GM10266 (cell line): ENCODE data around the gene SNRPD3.

Experiments used
- DNase-seq: peaks from one replicate; pipeline ENCODE4 v3.0.0; 2012; ENCODE audit errors: extremely low spot score
- CTCF ChIP-seq: IDR thresholded peaks from 2 replicates; pipeline ENCODE4 v1.5.1; 2012; ENCODE audit warnings: mild to moderate bottlenecking, low read depth; ENCODE audit not compliant: control insufficient read depth, insufficient read depth; ENCODE audit errors: missing control alignments

SNRPD3 gene

GRCh38 chr22:24536089-24536488 lies 19.7 kb upstream of the SNRPD3 start:
- TF ChIP-seq CTCF, result no peak
- no peak for DNase-seq

DNA sequence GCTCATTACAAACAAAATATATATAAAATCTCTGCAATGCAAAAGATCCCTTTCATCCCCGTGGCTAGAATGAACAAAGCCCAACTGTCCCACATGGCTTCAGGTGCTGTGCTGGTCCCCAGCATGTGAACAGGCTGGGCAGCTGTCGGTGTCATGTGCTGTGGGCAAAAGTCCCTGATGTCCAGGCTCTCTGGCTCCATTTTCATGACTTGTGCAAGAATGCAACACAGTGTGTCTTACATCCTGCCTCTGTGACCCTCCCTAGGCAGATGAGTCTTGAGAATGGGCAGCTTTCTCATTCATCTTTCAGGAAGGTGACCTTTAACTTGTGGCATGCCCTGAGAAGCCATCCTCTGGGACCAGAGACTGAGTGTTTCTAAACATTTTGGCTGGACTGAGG lies 15.3 kb upstream of the SNRPD3 start:
- DNase-seq, result no peak
- no peak for TF ChIP-seq CTCF

GRCh38 chr22:24541681-24542515 lies 13.9 kb upstream of the SNRPD3 start:
- TF ChIP-seq CTCF, result no peak
- DNase-seq, result no peak

GRCh38 chr22:24542641-24543040 lies 13.2 kb upstream of the SNRPD3 start:
- DNase-seq, result no peak
- no peak for TF ChIP-seq CTCF

- TF ChIP-seq CTCF, result no peak
- DNase-seq, result no peak
These were observed 12.6 kb upstream of the SNRPD3 start for GRCh38 chr22:24543185-24543601.

- TF ChIP-seq CTCF, result no peak
- no peak for DNase-seq
These were observed 12.0 kb upstream of the SNRPD3 start for GRCh38 chr22:24543679-24544243.

GRCh38 chr22:24548812-24549211 lies 7.0 kb upstream of the SNRPD3 start:
- no peak for TF ChIP-seq CTCF
- no peak for DNase-seq
